ELR (cell line): Measurements from ENCODE around the gene IRAK2.
"Not testable (repeated sequence)": the region's sequence is repeated elsewhere in the genome, so short reads cannot be mapped to it uniquely, and the experiment has no call there.

Experiments
- DNase-seq: peaks from one replicate; pipeline ENCODE4 v3.0.0-alpha.2; 2015; ENCODE audit warnings: low read depth

IRAK2 gene

DNA sequence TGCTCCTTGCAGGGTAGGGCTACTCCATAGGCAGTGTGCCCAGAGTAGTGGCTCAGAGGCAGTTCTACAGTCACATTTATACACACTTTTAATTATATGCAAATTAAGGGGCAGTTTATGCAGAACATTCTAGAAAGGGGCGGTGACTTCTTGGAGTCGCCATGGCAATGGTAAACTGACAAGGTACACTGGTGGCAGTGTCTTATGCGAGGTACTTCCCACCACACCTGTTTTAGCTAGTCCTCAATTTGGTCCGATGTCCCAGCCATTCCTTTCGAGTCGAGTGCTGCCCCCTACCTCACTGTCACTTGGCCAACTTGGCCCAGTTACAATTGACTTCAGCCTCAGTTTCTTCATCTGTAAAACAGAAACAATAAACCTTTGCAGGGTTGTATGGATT is 3.8 kb upstream of the IRAK2 start:
- no peak for DNase-seq

DNA sequence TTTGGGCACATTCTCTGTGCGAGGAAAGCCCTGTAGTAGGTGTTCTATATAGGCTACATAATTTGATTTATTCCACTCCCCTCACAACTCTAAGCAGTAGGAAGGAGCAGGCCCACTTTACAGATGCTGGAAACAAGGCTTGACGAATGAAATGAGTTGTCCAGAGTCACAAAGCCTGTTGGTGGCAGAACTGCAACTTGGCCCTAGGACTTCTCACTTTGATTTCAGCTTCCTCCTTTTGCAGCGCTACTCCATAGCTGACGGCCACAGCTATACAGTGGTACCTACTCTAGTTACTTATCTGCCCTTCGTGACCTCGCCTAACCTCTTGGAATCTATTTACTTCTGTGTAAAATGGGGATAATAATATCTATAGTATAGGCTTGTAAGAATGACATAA is 2.5 kb upstream of the IRAK2 start:
- DNase-seq = no peak

DNA sequence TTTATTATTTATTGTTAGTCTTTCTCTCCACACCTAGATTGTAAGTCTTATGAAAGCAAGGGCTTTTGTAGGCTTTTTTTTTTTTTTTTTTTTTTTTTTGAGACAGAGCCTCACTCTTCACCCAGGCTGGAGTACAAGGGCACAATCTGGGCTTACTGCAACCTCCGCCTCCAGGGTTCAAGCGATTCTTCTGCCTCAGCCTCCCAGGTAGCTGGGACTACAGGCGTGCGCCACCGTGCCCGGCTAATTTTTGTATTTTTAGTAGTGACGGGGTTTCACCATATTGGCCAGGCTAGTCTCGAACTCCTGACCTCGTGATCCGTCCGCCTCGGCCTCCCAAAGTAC is 546 bp upstream of the IRAK2 start:
- DNase-seq = not testable (repeated sequence)

DNA sequence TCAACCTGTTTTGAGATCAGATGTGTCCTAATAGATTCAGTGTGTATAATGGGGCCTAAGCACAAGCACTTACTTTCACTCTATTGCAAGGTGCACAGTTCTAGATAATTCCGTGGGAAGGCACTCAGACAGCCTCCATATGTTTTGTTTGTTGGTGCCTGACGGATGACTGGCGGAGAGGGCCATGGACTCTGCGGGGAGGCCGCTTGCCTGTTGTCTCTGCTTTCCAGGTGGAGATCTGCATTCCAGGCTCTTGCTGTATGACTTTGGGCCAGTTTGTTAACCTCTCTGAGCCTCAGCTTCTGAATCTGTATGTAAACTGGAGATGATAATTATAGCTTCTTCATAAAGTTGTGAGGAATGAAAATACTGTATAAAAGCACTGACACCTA is 1.5 kb downstream of the IRAK2 start:
- no peak for DNase-seq

DNA sequence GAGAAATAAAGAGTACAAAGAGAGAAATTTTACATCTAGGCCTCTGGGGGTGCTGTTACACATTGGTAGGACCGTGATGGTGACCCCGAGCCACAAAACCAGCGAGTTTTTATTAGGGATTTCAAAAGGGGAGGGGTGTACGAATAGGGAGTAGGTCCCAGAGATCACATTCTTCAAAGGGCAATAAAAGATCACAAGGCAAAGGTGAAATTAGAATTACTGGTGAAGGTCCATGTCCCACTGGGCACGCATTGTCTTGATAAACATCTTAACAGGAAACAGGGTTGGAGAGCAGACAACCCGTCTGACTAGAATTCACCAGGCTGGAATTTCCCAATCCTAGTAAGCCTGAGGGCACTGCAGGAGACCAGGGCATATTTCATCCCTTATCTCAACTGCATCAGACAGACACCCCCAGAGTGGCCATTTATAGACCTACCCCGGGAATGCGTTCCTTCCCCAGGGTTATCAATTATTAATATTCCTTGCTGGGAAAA is 4.3 kb downstream of the IRAK2 start:
- DNase-seq = peak; percentile 36

DNA sequence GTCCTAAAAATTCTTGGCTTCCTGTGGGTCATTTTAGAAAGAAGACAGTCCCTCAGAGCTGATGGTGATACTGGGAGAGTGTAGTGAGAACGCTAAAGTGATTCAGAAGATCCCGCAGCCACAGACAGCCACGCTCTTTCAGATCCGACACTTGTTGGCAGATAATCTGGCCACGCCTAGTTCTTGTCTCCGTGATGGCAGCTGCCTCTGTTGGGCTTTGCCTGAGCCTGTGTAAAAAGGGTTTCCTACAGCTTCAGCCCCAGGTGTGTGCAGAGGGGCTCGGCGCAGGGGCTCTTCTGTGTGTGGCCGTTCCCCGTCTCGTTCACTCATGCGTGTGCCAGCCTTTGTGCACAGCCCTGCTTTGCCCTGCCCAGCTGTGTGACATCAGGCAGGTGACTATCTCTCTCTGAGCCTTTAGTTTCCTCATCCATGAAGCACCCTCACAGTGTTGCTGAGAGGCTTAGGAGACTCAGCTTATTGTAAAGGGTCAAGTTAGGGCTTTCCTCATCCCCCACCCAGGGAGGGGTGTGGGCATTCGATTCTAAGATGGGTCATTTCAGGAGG is 6.3 kb downstream of the IRAK2 start:
- no peak for DNase-seq

DNA sequence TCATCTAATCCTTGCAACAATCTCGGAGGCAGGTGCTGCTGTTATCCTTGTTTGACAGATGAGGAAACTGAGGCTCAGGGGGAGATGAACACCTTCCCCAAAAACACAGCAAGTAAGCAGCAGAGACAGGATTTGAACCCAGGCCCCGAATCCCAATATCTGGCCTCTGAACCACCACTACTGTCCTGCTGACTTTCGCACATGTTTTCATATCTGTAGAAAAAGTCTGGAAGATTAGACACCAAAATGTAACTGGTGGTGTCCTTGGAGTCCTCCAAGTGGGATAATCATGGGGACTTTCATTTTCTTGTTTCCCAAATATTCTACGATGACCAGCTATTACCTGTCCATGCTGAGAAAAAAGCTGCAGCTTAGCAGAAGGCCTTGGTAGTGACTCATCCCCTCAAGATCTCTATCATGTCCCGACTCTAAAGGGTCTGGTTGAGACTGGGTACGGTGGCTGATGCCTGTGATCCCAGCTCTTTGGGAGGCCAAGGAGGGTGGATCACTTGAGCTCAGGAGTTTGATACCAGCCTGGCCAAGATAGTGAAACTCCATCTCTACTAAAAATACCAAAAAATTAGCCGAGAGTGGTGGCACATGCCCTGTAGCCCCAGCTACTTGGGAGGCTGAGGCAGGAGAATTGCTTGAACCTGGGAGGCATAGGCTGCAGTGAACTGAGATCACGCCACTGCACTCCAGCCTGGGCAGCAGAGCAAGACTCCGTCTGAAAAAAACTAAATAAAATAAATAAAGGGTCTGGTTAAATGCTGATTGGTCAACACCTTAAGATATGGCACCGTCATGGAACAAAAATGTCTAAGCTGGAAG is 8.6 kb downstream of the IRAK2 start:
- peak; percentile 85 for DNase-seq

DNA sequence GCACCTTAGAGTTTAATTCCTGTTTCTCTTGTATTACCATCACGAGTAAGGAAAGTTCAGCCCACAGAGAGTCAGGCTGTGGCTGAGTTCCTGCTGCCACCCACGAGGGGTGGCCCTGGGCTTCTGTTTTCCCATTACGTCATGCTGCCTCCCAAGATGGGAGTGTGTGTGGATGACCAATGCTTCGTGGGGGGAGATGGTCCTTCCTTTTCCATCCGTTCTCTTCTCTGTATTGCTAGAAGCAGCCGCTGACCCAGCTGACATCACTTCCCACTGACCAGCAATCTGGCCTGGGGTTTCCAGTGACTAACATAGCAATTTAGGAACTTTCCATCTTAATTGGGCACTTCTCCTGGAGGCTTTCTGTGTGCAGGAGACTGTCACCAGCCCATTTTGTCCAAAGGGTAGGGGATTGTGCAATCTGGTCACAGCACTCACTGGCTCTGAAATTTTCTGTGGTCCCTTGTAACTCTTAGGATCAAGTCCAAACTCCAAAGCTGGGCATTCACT is 9.3 kb downstream of the IRAK2 start:
- DNase-seq = peak; percentile 98

DNA sequence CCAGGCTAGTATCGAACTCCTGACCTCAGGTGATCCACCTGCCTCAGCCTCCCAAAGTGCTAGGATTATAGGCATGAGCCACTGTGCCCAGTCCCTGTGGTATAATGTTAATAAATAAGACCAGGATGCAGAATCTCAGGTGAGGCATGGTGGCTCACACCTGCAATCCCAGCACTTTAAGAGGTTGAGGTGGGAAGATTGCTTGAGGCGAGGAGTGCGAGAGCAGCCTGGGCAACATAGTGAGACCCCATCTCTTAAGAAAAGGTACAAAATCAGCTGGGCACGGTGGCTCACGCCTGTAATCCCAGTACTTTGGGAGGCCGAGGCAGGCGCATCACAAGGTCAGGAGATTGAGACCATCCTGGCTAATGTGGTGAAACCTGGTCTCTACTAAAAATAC is 10.6 kb downstream of the IRAK2 start:
- DNase-seq = not testable (repeated sequence)

DNA sequence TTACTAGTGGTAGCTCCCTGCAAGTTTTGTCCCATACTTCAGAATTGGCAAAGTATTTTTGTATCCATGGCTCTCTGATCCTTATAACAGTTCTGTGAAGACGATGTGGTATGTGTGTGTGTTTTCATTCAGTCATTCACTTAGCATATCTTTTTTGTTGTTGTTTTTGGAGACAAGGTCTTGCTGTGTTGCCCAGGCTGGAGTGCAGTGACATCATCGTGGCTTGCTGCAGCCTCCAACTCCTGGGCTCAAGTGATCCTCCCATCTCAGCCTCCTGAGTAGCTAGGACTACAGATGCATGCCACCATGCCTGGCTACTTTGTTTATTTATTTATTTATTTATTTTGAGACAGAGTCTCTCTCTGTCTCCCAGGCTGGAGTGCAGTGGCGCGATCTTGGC is 11.4 kb downstream of the IRAK2 start:
- not testable (repeated sequence) for DNase-seq

DNA sequence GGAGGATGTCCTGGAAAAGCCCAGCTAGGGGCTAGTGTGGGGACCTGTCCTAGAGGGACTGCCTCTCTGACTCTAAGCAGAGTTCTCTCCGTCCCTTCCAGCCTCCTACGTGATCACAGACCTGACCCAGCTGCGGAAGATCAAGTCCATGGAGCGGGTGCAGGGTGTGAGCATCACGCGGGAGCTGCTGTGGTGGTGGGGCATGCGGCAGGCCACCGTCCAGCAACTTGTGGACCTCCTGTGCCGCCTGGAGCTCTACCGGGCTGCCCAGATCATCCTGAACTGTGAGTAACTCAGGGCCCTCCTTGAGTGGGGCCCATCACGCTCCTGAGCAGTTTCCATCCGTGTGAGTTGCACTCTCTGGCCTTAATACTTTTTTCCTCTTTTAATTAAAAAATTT is 13.0 kb downstream of the IRAK2 start:
- DNase-seq = no peak

DNA sequence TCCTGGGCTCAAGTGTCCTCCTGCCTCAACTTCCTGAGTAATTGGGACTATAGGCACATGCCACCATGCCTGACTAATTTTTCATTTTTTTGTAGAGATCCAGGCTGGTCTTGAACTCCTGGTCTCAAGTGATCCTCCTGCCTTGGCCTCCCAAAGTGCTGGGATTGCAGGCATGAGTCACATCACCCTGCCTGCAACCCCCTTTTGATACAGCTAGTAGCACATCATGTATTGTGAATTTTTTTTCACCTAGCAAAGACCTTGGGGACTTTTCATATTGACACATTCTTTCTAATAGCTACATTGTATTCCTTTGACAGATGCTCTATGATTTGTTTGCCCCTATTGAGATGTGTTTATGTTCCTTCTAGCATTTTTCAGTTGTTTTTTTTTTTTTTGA is 14.2 kb downstream of the IRAK2 start:
- no peak for DNase-seq

DNA sequence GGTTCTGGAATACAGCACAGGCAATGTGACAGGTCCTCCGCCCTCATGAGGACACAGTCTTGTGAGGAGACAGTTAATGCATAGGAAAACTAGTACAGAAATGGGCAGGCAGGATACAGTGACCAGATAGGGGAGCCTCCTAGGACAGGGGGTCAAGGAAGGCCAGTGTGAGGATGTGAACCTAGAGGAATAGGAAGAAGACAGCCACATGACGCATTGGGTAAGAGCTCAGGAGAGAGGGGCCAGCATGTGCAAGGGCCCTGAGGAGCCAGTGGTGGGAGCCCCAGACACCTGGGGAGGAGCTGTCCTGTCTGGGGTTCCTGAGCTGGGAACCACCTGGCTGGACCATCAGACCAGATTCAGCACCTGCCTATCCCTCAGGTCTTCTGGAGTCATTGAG is 15.6 kb downstream of the IRAK2 start:
- DNase-seq = no peak

DNA sequence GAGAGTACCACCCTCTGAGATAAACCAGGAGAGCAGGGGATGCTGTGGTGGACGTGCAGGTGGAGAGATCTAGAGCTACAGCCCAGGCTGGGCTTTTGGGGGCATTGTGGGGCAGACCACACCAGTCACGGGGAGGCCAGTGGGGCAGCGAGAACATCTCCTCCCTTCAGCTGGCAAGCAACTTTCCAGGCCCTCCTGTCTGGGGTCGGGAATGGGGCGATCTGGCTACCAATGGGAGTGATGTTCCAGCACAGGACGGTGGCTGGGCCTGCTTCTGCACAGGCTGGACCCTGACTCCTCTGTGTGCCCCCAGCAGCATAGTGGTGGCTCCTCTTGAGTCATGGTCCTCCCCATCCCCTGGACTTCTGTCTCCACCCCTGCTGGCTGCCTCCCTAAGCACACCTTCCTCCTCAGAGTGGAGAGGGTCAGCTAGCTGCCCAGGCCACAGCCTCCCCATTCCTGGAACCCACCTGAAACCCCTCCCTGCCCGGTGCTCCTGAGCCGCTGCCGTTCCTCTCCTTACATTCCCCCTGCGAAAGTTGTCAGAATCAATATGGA is 16.1 kb downstream of the IRAK2 start:
- no peak for DNase-seq

DNA sequence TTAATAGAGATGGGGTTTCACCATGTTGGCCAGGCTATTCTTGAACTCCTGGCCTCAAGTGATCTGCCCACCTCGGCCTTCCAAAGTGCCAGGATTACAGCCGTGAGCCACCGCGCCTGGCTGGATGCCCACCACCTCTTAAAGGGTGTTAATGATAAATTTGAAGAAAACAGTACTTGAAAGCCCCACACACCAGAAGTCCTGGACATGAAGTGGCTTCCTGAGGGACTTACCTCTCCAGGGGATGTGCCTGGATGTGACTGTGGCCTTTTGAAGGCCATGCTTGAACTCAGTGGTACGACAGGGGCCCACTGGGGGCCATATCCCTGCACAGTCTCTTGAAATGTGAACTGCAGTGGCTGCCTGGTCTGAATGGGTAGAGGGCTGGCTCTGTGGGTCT is 18.2 kb downstream of the IRAK2 start:
- no peak for DNase-seq

DNA sequence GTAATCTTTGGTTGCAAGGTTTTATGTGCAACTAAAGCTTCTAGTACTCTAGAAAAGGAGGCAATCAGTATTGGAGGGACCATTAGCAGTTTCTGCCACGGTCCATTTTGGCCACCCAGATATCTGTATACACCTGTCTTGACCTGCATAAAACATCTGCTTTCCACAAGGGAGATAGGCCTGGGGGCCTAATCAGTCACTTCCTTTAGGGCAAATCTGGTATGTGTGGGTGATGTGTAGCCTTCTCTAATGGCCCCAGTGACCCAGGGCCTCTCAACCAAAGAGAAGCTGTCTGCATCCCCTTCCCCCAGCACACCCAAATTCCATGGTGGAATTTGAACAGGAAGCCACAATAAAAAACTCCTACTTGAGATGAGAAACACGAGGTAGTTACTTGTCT is 19.5 kb downstream of the IRAK2 start:
- DNase-seq = no peak

DNA sequence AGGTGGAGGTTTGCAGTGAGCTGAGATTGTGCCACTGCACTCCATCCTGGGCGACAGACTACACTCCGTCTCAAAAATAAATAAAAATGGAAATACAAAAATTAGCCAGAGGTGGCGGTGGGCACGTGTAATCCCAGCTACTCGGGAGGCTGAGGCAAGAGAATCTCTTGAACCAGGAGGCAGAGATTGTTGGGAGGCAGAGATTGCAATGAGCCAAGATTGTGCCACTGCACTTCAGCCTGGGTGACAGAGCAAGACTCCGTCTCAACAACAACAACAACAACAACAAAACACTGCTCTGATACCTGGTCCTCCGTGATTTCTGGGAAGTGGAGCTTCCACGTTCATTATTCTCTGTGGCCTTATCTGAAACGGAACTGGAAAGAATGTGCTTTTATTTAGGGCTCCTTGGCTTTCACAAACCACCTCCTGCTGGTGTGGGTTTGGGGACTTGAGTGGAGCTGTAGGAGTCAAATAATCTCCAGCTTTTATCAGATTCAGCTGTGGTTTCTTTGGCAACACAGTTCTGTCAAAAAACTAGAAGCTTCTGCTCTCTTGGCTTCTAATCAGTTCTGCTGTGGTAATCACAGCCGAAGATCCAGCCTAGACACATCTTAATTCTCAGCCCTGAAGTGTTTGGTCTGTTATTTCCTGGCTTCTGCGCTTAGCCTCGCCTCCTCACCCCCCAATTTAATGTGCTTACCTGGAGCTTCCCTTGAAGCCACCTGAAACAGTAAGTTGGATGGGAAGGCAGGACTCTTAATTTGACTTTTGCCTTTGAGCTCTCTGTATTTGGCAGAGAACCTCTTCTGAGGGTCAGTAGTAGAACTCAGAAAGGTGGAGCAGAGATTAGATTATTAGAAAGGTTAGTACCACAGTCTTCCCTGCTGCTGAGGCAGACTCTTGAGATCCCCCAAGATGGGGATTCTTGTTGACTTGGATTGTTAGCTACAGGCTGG is 21.4 kb downstream of the IRAK2 start:
- no peak for DNase-seq

DNA sequence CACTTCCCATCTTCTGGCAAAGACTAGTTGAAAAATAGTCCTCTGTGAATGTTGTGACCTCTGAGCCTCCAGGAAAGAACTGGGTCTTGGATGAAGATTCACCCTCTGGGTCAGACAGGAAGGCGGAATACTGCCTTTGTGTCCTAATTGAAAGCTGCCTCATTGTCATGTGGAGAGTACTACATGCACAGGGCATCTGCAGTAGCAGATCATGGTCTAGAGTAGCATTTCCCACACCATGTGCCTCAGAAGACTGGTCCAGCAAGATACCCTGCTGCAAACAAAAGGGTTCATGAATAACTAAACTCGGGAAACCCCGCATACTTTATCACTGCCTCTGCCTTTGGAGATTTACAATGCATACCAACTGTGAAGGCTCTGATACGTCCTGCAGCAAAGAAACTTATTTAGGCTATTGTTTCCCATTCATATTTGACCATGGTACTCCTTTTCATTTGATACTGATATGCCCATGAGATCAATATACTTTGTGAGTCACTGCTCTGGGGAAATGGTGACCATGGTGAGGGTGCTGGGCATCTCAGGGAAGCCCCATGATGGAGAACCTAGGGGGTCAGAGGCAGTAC is 22.7 kb downstream of the IRAK2 start:
- DNase-seq = no peak

DNA sequence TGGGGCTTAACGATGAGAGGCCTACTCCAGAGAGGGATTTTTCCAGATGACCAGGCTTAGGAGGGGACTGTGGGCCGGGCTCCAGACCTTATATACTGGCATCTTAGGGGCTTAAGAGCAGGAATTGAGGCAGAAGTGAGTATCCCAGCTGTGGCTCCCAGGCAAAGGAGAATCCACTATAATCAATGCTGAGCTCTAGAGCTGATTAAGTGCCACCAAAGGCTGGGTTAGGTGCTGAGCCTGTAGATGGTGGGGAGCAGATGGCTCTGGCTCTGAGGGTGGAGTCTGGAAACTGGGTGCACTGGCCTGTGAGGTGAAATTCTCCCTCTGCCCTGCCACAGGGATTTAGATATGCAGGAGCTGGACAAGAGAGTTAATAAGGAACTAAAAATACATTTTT is 23.2 kb downstream of the IRAK2 start:
- no peak for DNase-seq

DNA sequence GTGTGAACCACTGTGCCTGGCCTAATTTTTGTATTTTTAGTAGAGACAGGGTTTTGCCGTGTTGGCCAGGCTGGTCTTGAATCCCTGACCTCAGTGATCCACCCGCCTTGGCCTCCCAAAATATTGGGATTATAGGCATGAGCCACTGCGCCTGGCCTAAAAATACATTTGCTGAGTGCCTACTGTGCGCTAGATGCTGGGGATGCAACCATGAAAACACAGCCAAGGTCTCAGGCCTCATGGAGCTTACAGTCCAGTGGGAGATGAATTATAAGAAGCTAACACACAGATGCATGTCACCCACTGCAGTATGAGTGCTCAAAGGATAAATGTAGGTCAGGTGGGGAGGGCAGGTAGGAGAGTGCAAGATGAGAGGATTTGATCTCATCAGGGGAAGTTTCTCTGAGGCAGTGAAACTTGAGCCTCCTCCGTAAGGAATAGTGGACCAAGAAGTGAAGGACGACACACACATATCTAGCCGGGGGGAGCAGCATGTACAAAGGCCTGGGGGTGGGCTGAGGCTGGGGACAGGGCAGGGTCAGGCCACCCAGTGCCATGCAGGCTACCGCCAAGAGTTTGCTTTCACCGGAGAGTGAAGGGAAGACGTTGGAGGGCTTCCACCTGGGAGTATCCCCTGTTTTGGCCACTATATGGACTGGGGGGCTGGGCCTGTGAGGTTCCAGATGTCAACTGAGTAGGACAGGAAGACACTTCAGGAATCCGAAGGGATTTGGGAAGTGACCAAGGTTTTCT is 24.3 kb downstream of the IRAK2 start:
- DNase-seq = no peak
